AG09319 (cell line): ENCODE measurements around the gene NUP210.
"Not testable (repeated sequence)": the region's sequence is repeated elsewhere in the genome, so short reads cannot be mapped to it uniquely, and the experiment has no call there.

Experiments
- DNase-seq: peaks from one replicate; pipeline ENCODE4 v3.0.0-alpha.2; 2010; ENCODE audit warnings: low read depth; ENCODE audit errors: extremely low read depth
- TF ChIP-seq, protein P1 (sequence below): IDR thresholded peaks from 2 replicates; pipeline ENCODE4 v1.5.1; 2011; ENCODE audit warnings: low read depth, mild to moderate bottlenecking, inconsistent platforms, low read length, moderate library complexity

The NUP210 gene

DNA sequence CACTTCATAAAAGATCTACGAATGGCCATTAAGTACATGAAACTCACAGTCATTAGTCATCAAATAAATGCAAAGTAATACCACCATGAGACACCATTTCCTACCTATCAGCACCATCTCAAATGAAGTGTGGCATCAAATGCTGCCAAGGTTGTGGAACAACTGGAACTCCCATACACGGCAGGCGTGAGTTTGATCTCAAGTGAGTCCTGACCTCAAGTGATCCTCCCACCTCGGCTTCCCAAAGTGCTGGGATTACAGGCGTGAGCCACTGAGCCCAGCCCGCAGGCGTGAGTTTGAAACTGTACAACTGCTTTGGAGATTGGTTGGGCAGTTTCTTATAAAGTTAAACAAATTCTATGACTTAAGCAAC lies 31.2 kb upstream of the NUP210 start:
- no peak for DNase-seq
- TF ChIP-seq, protein P1, sequence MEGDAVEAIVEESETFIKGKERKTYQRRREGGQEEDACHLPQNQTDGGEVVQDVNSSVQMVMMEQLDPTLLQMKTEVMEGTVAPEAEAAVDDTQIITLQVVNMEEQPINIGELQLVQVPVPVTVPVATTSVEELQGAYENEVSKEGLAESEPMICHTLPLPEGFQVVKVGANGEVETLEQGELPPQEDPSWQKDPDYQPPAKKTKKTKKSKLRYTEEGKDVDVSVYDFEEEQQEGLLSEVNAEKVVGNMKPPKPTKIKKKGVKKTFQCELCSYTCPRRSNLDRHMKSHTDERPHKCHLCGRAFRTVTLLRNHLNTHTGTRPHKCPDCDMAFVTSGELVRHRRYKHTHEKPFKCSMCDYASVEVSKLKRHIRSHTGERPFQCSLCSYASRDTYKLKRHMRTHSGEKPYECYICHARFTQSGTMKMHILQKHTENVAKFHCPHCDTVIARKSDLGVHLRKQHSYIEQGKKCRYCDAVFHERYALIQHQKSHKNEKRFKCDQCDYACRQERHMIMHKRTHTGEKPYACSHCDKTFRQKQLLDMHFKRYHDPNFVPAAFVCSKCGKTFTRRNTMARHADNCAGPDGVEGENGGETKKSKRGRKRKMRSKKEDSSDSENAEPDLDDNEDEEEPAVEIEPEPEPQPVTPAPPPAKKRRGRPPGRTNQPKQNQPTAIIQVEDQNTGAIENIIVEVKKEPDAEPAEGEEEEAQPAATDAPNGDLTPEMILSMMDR: no peak

DNA sequence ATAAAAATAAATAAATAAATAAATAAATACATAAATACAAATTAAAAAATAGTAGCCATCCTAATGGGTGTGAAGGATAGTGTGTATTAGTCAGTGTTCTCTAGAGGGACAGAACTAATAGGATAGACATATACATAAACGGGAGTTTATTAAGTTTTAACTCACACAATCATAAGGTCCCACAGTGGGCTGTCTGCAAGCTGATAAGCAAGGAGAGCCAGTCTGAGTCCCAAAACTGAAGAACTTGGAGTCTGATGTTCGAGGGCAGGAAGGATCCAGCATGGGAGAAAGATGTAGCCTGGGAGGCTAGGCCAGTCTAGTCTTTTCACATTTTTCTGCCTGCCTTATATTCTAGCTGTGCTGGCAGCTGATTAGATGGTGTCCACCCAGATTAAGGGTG lies 22.8 kb upstream of the NUP210 start:
- DNase-seq: not testable (repeated sequence)

DNA sequence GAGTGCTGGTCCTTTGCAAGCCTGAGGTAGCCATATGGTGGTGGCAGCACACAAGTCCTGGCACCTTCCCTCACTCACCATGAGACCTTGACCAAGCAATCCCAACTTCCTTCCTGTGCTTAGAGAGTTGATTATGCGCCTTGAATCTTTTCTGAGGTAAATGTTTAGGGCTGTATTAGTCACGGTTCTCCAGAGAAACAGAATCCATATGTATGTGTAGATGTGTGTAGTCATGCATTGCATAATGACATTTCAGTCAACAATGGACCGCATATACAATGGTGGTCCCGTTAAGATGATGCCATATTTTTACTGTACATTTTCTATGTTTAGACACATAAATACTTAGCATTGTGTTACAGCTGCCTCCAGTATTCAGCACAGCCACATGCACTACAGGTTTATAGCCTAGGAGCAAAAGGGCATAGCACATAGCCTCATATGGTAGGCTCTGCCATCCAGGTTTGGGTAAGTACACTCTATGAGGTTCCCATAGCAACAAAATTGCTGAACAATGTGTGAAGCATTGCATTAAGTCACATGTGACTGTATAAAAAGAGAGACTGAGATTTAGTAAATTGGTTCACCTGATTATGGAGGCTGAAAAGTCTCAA lies 20.2 kb upstream of the NUP210 start:
- TF ChIP-seq, protein P1: no peak
- no peak for DNase-seq

DNA sequence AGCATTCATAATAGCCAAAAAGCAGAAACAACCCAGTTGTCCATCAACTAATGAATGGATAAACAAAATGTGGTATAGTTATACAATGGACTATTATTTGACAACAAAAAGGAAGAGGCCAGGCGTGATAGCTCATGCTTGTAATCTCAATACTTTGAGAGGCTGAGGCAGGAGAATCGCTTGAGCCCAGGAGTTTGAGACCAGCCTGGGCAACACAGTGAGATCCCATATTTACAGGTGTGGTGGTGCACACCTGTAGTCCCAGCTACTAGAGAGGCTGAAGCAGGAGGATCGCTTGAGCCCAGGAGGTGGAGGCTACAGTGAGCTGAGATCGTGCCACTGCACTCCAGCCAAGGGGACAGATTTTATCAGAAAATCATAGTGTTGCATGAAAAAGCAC lies 16.1 kb upstream of the NUP210 start:
- DNase-seq: not testable (repeated sequence)

DNA sequence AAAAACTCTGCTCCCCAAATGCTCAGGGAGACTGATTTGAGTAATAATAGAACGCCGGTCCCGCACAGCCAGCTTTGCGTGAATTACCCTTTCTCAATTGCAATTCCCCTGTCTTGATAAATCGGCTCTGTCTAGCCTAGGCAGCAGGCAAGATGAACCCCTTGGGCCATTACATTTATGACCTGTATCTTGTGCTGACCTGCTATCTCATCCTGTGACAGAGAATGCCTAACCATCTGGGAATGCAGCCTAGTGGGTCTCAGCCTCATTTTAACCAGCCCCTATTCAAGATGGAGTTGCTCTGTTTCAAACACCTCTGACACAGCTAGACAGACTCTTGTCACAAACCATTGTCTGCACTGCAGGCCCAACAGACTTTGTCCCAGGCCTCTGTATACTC lies 13.8 kb upstream of the NUP210 start:
- no peak for DNase-seq
- TF ChIP-seq, protein P1: no peak

DNA sequence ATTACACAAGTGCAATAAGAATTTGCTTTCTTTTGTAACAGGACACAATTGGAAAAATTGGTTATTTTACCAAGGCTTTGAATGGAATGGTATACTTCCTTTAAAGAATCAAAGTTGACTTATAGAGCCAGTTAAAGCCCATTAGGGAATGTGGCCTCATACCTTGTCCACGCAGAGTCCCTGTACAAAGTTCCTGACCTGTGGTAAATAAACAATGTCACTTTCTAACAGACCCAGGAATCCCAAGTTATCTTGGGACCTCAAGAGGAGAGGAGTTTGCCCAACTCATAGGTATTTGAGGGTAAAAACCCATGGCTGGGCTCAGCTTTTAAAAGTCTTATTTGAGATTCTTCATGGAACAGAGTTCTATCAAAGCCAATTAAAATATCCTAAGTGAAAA lies 12.0 kb upstream of the NUP210 start:
- no peak for DNase-seq
- TF ChIP-seq, protein P1: no peak

DNA sequence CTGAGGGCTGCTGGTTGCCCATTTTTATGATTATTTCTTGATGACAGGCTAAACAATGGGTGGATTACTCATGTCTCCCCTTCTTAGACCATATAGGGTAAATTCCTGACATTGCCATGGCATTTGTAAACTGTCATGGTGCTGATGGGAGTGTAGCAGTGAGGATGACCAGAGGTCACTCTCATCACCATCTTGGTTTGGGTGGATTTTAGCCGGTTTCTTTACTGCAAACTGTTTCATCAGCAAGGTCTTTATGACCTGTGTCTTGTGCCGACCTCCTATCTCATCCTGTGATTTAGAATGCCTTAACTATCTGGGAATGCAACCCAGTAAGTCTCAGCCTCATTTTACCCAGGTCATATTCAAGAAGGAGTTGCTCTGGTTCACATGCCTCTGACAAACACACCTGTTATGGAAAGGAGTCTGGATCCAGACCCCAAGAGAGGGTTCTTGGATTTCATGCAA lies 10.3 kb upstream of the NUP210 start:
- DNase-seq: not testable (repeated sequence)

DNA sequence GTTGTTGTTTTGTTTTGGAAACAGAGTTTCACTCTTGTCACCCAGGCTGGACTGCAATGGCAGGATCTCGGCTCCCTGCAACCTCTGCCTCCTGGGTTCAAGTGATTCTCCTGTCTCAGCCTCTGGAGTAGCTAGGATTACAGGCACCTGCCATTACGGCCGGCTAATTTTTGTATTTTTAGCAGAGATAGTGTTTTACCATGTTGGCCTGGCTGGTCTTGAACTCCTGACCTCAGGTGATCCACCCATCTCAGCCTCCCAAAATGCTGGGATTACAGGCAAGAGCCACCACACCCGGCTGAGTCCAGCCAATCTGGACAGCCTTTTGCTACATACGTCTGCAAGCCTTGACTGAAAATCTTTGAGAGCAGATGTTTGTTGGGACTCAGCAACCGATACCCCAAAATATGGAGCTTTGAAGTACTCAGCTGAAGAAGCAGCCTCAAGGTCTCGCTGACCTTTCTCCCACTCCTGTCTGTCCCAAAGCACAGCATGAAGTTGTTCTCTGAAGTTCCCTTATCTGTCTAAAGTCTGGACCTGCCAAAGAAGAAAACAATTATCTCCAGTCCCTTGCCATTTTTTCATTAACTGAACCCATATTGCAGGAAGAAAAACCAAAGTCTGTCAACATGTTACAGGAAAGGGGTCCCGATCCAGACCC lies 9.6 kb upstream of the NUP210 start:
- TF ChIP-seq, protein P1: no peak
- no peak for DNase-seq

DNA sequence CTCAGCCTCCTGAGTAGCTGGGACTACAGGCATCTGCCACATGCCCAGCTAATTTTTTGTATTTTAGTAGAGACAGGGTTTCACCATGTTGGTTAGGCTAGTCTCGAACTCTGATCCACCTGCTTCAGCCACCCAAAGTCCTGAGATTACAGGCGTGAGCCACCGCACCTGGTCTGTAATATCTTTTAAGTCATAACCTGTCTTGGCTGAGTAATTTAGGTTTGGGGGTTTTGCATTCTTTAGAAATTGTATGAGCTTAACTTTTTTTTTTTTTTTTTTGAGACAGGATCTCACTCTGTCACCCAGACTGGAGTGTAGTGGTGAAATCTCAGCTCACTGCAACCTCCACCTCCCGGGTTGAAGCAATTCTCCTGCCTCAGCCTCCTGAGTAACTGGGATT lies 8.6 kb upstream of the NUP210 start:
- not testable (repeated sequence) for DNase-seq
